Lung (tissue), 12 donors: ENCODE results near the gene ANXA2R. TPM values are rescaled to one million over a fixed set of nuclear protein-coding genes. Genes with fewer than 3 reads are reported as not detected.

Experiments
- ATAC-seq: fragments of 200-7000 bp; cut with Tn5 transposase; one replicate; pipeline ENCODE4 v1.9.1; 2020; ENCODE audit warnings: moderate number of reproducible peaks; ENCODE audit not compliant: insufficient read depth, low FRiP score
- DNase-seq, 3 donors: peaks; one replicate each; pipeline ENCODE4 v3.0.0-alpha.2; 2013 to 2017
- H3K27ac ChIP-seq, 2 donors: one replicate each; pipeline ENCODE4 v1.5.1; 2013; ENCODE audit warnings: mild to moderate bottlenecking in 2 of 2, moderate library complexity in 2 of 2, control low read depth in 1 of 2, inconsistent platforms in 1 of 2, low read depth in 1 of 2, low read length in 1 of 2
- H3K27me3 ChIP-seq, 3 donors: one replicate each; pipeline ENCODE4 v1.5.1; 2013; ENCODE audit warnings: low read length in 2 of 3; ENCODE audit not compliant: control insufficient read depth in 3 of 3, insufficient read depth in 3 of 3
- H3K36me3 ChIP-seq, 4 donors: one replicate each; pipeline ENCODE4 v1.5.1; 2013; ENCODE audit warnings: low read length in 4 of 4, mild to moderate bottlenecking in 1 of 4, moderate library complexity in 1 of 4; ENCODE audit not compliant: control insufficient read depth in 4 of 4, insufficient read depth in 4 of 4
- H3K4me1 ChIP-seq, 5 donors: one replicate each; pipeline ENCODE4 v1.5.1; 2013; ENCODE audit warnings: low read length in 5 of 5, mild to moderate bottlenecking in 2 of 5, moderate library complexity in 1 of 5; ENCODE audit not compliant: control insufficient read depth in 5 of 5, insufficient read depth in 5 of 5
- H3K4me3 ChIP-seq: one replicate; pipeline ENCODE4 v1.5.1; 2013; ENCODE audit warnings: mild to moderate bottlenecking, control low read depth, moderate library complexity
- H3K9ac ChIP-seq, 2 donors: one replicate each; pipeline ENCODE4 v1.5.1; 2013; ENCODE audit warnings: low read length in 2 of 2, control low read depth in 1 of 2; ENCODE audit not compliant: insufficient read depth in 1 of 2
- H3K9me3 ChIP-seq, 4 donors: one replicate each; pipeline ENCODE4 v1.5.1; 2013; ENCODE audit warnings: low read length in 3 of 4, mild to moderate bottlenecking in 1 of 4, moderate library complexity in 1 of 4; ENCODE audit not compliant: control insufficient read depth in 4 of 4, insufficient read depth in 3 of 4
- WGBS, 2 donors: extraction: QIAGEN DNeasy Blood & Tissue Kit; methylation state at CpG; one replicate each; pipeline ENCODE4 v1.1.7; 2013; 5-methylcytosine and 5-hydroxymethylcytosine counted together
- polyA plus RNA-seq, 2 donors: library from polyadenylated mRNA; stranded (reverse); fragments of 200-250 nt; gene quantifications; one replicate each; pipeline ENCODE4 v1.2.1, GENCODE V29; 2013
- total RNA-seq, 2 donors: library from RNA; depleted of rRNA in 1 of 2; stranded (reverse); fragments of >200 nt in 1 of 2; gene quantifications; one replicate each; pipeline ENCODE4 v1.2.1, GENCODE V29; 2014 to 2021
- TF ChIP-seq, protein P1 (sequence below): IDR thresholded peaks from 2 replicates; pipeline ENCODE4 v1.5.1; 2012; ENCODE audit warnings: mild to moderate bottlenecking; ENCODE audit errors: control extremely low read depth, extremely low read depth
- donor health status: control.
- donor health status: control.
- donor health status: Bipolar disorder and iron deficiency.
- donor health status: healthy.
- donor health status: DM: yes; HTN: yes; CAD: no.

The ANXA2R gene
- total and polyA plus RNA-seq, 4 donors = 4.0 to 5.2 (median 4.8) TPM

- DNase-seq (no peak), ATAC-seq (no peak)
- Histone ChIP-seq H3K27ac (peak overlapping the region in 1 of 2 donors; percentile 94), H3K9ac (no peak overlapping the region), H3K27me3 (peaks cover 0 to 86% (median 83%) of the 10 kb centered on the region in 3 donors), H3K9me3 (peaks cover 0 to 1% (median 0%) of the 10 kb centered on the region in 4 donors), H3K4me1 (peaks cover 0 to 29% (median 9%) of the 10 kb centered on the region in 5 donors), H3K4me3 (no peak overlapping the region), H3K36me3 (no peaks in the 10 kb centered on the region)
- WGBS, 2 donors = 77 to 82% methylated on average over 1 of the region's 1 CpG
- TF ChIP-seq, protein P1, sequence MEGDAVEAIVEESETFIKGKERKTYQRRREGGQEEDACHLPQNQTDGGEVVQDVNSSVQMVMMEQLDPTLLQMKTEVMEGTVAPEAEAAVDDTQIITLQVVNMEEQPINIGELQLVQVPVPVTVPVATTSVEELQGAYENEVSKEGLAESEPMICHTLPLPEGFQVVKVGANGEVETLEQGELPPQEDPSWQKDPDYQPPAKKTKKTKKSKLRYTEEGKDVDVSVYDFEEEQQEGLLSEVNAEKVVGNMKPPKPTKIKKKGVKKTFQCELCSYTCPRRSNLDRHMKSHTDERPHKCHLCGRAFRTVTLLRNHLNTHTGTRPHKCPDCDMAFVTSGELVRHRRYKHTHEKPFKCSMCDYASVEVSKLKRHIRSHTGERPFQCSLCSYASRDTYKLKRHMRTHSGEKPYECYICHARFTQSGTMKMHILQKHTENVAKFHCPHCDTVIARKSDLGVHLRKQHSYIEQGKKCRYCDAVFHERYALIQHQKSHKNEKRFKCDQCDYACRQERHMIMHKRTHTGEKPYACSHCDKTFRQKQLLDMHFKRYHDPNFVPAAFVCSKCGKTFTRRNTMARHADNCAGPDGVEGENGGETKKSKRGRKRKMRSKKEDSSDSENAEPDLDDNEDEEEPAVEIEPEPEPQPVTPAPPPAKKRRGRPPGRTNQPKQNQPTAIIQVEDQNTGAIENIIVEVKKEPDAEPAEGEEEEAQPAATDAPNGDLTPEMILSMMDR = no peak
These were observed 3.7 kb downstream of the ANXA2R start for GRCh38 chr5:43036409-43036808.

- no peak overlapping the region for H3K9ac ChIP-seq
- WGBS, 2 donors = 36 to 56% methylated on average over 5 of the region's 5 CpGs
- no peak for ATAC-seq
These were observed 5.5 kb downstream of the ANXA2R start for GRCh38 chr5:43034591-43034968.

DNA sequence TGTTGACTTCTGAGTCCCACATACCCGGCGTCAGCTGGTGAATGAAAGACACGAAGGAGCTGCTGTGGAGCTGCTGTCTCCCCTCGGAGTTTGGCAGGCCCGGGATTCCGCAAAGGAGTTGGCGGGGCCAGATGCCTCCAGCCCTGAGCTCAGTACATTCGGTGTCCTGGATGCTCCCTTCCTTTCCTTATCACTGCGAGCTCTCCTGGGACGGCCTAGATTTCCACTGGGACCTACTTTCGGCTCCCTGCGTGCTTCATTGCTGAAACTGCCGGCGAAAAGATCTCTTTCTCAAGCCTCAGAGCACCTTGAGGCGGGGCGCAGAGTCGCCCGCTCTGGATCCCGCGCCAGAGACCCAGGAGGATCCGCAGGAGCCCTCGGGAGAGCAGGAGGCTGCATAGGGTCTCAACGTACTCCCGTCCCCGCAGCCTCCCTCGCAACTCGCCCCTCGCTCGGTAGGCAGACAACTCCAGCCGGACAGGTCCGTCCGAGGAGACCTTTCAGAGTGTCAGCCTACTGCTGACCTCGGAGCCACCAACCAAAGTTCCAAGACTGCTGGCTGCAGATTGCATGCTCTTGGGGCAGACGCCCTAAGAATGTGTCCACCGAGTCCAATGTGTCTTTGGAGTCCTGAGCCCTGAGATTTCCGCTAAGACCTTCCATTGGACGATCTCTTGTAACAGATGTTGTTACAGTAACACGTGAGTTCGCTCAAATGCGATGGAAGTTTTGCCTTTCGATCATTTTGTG is 6.1 kb downstream of the ANXA2R start:
- Histone ChIP-seq H3K4me3 (no peak overlapping the region), H3K9ac (no peak overlapping the region), H3K36me3 (peaks cover 0 to 2% (median 0%) of the 10 kb centered on the region in 4 donors), H3K4me1 (peaks cover 0 to 13% (median 0%) of the 10 kb centered on the region in 5 donors), H3K27me3 (peaks cover 0 to 62% (median 62%) of the 10 kb centered on the region in 3 donors), H3K27ac (peak overlapping the region in 1 of 2 donors; percentile 45), H3K9me3 (no peaks in the 10 kb centered on the region)
- TF ChIP-seq, protein P1 = no peak
- no peak for ATAC-seq
- peak in 1 of 3 donors; percentile 50 for DNase-seq
- WGBS, 2 donors = 61 to 80% methylated on average over 41 of the region's 41 CpGs

More at GRCh38 chr5:43034591-43034968, 5.5 kb downstream of the ANXA2R start:
- peaks cover 0 to 2% (median 0%) of the 10 kb centered on the region in 4 donors for H3K36me3 ChIP-seq
- H3K27ac ChIP-seq = peak overlapping the region in 1 of 2 donors; percentile 45
- H3K4me3 ChIP-seq = no peak overlapping the region
- peaks cover 0 to 13% (median 0%) of the 10 kb centered on the region in 5 donors for H3K4me1 ChIP-seq
- peaks cover 0 to 68% (median 67%) of the 10 kb centered on the region in 3 donors for H3K27me3 ChIP-seq
- TF ChIP-seq, protein P1 = no peak
- peaks cover 0 to 1% (median 0%) of the 10 kb centered on the region in 4 donors for H3K9me3 ChIP-seq
- DNase-seq = no peak
